ENCODE results near the gene PEX11G. TPM values are rescaled to one million over a fixed set of nuclear protein-coding genes. Genes with fewer than 3 reads are reported as not detected.

Gene PEX11G
- total RNA-seq, 4 donors from 2014 or later: 0.51 to 1.4 (median 1.1) TPM; not detected in 1

DNA sequence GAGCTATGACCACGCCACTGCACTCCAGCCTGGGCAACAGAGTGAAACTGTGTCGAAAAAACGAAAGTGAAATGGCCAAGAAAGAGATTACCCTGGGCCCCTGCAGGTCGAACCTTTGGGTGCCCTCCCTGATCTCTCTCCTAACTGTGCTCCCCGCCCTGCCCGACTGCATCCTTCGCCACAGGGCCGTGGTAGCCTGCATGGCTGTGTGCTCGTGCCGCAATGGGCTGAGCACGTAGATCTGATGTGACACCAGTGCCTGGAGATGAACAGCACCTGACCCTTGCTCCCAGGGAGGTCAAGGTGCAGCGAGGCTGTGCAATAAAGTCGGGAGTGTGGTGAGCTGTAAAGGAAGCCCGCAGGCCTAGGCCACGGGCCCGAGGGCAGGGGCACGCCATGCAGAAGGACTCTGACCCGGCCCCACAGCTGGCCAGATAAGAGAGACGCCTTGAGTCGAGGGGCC is 60.2 kb downstream of the PEX11G start:
- TF ChIP-seq POLR2A (IDR thresholded peaks at IDR 0.05): no peak
- TF ChIP-seq, protein P1, sequence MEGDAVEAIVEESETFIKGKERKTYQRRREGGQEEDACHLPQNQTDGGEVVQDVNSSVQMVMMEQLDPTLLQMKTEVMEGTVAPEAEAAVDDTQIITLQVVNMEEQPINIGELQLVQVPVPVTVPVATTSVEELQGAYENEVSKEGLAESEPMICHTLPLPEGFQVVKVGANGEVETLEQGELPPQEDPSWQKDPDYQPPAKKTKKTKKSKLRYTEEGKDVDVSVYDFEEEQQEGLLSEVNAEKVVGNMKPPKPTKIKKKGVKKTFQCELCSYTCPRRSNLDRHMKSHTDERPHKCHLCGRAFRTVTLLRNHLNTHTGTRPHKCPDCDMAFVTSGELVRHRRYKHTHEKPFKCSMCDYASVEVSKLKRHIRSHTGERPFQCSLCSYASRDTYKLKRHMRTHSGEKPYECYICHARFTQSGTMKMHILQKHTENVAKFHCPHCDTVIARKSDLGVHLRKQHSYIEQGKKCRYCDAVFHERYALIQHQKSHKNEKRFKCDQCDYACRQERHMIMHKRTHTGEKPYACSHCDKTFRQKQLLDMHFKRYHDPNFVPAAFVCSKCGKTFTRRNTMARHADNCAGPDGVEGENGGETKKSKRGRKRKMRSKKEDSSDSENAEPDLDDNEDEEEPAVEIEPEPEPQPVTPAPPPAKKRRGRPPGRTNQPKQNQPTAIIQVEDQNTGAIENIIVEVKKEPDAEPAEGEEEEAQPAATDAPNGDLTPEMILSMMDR (IDR thresholded peaks at IDR 0.05 in 4 of 5, conservative IDR thresholded peaks at IDR 0.05 in 1 of 5): no peak
- Histone ChIP-seq H3K27me3 (no peaks in the 10 kb centered on the region), H3K36me3 (no peaks in the 10 kb centered on the region), H3K27ac (no peak overlapping the region), H3K9me3 (no peaks in the 10 kb centered on the region), H3K4me1 (no peaks in the 10 kb centered on the region), H3K4me3 (no peak overlapping the region)
- DNase-seq (no peak), ATAC-seq (no peak)
- intact Hi-C loops (cut with DNase I; ENCODE audit: low total_unique reads) (no loop called here), in situ Hi-C loops (cut with MboI; ENCODE audit: low sequenced_read_pairs in 4 of 4) (no loop called here)

DNA sequence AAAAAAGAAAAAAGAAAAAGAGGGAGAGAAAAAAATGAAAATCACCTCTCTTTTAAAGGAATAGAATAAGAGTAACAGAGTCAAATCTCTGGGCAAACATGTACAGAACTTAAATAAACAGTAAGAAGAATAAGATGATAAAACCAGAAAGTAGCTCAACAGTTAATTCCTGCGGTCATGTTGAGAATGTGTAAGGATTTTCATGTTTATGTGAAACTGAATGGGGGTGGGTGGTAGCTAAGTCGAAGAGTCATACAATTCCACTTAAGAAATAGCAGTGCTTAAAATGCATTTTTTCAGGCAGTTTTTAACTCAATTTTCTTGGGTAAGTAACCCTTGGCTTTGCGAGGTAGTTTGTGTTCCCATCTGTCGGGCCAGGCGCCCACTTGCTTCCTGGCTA is 60.9 kb downstream of the PEX11G start:
- H3K4me3 ChIP-seq: no peak overlapping the region
- intact Hi-C loops (cut with DNase I; ENCODE audit: low total_unique reads) (no loop called here), in situ Hi-C loops (cut with MboI; ENCODE audit: low sequenced_read_pairs in 4 of 4) (no loop called here)
- TF ChIP-seq POLR2A (IDR thresholded peaks at IDR 0.05): no peak
- TF ChIP-seq, protein P1 (IDR thresholded peaks at IDR 0.05 in 4 of 5, conservative IDR thresholded peaks at IDR 0.05 in 1 of 5): no peak
- no peaks in the 10 kb centered on the region for H3K27me3 ChIP-seq
- H3K4me1 ChIP-seq: no peaks in the 10 kb centered on the region
- DNase-seq (no peak), ATAC-seq (no peak)
- H3K9me3 ChIP-seq: no peaks in the 10 kb centered on the region
- no peaks in the 10 kb centered on the region for H3K36me3 ChIP-seq
- H3K27ac ChIP-seq: no peak overlapping the region

DNA sequence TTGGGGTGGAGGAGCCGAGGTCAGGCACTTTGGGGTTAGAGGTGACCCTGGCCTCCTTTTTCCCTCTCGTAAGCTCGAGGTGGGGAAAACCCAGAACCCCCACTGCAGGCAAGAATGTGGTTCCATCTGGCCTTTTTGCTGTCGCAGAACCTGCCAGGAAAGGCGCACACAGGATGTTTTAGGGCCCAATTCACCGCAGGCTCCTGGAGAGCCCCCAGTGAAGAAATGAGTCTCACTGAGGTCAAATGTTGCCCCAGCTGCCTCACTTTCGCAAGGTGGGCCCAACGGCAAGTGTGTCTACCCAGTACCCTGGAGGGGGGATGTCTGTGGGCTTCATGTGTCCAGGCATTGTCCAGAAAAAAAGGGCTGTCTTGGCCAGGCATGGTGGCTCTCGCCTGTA is 61.8 kb downstream of the PEX11G start:
- intact Hi-C loops (cut with DNase I; ENCODE audit: low total_unique reads): no loop called here
- Histone ChIP-seq H3K4me1 (no peaks in the 10 kb centered on the region), H3K4me3 (no peak overlapping the region), H3K36me3 (peaks cover 0 to 1% of the 10 kb centered on the region in 2 donors), H3K9me3 (no peaks in the 10 kb centered on the region), H3K27ac (no peak overlapping the region), H3K27me3 (no peaks in the 10 kb centered on the region)
- ATAC-seq (no peak), DNase-seq (no peak)
- TF ChIP-seq, protein P1 (IDR thresholded peaks at IDR 0.05 in 4 of 5, conservative IDR thresholded peaks at IDR 0.05 in 1 of 5): no peak
- TF ChIP-seq POLR2A (IDR thresholded peaks at IDR 0.05): no peak
- in situ Hi-C loops (cut with MboI; ENCODE audit: low sequenced_read_pairs in 4 of 4): no loop called here

Other genes starting within 250 kb of the PEX11G start
- 100 to 1,000 TPM in 1 of 4 donors, 10 to 100 TPM in 3; 54.0 to 226 (median 71.1) TPM for gene INSR, start 194.6 kb downstream of the PEX11G start, total RNA-seq
- 10 to 100 TPM in 2 of 4 donors, 1 to 10 TPM in 2; 7.9 to 11.3 (median 10.2) TPM for gene ARHGEF18, start 140.1 kb downstream of the PEX11G start, total RNA-seq
- gene ZNF358, start 27.1 kb upstream of the PEX11G start, total RNA-seq: 100 to 1,000 TPM in 2 of 4 donors, 10 to 100 TPM in 2; 69.8 to 139 (median 116) TPM
- 10 to 100 TPM in 3 of 4 donors, 1 to 10 TPM in 1; 9.2 to 13.6 (median 11.5) TPM for gene MCOLN1, start 33.6 kb upstream of the PEX11G start, total RNA-seq
- gene PNPLA6, start 46.7 kb upstream of the PEX11G start, total RNA-seq: 100 to 1,000 TPM in 1 of 4 donors, 10 to 100 TPM in 3; 61.4 to 101 (median 75.1) TPM
- gene CAMSAP3, start 106.8 kb upstream of the PEX11G start, total RNA-seq: under 1 TPM in 2 of 4 donors, not detected in 2; 0.15 to 0.16 TPM
- 10 to 100 TPM; 29.6 to 51.2 (median 31.1) TPM for gene XAB2, start 140.5 kb upstream of the PEX11G start, total RNA-seq
- gene PET100, start 140.8 kb upstream of the PEX11G start, total RNA-seq: 10 to 100 TPM in 3 of 4 donors, 1 to 10 TPM in 1; 9.5 to 15.1 (median 12.9) TPM
- not detected for gene PCP2, start 144.7 kb upstream of the PEX11G start, total RNA-seq
- 1 to 10 TPM in 3 of 4 donors, under 1 TPM in 1; 0.87 to 3.7 (median 2.8) TPM for gene STXBP2, start 148.1 kb upstream of the PEX11G start, total RNA-seq
- 1 to 10 TPM in 1 of 4 donors, not detected in 3; 1.2 TPM for gene RETN, start 180.0 kb upstream of the PEX11G start, total RNA-seq
- 1 to 10 TPM in 1 of 4 donors, under 1 TPM in 1, not detected in 2; 0.16 to 1.2 TPM for gene MCEMP1, start 188.1 kb upstream of the PEX11G start, total RNA-seq
- gene TRAPPC5, start 191.8 kb upstream of the PEX11G start, total RNA-seq: 100 to 1,000 TPM; 109 to 146 (median 126) TPM
- gene FCER2, start 213.1 kb upstream of the PEX11G start, total RNA-seq: not detected
- gene CLEC4G, start 243.1 kb upstream of the PEX11G start, total RNA-seq: under 1 TPM in 1 of 4 donors, not detected in 3; 0.86 TPM

All from gastrocnemius medialis (tissue), 4 donors.